Activated CD8-positive, alpha-beta memory T cell treated with anti-CD3 and anti-CD28 coated beads for 4 hours (primary cell): ENCODE data around the gene MTSS2.

Source experiments
- DNase-seq, 2 donors: peaks; one replicate each; pipeline ENCODE4 v3.0.0-alpha.2; 2020; ENCODE audit warnings: low read depth in 2 of 2

Gene MTSS2

DNA sequence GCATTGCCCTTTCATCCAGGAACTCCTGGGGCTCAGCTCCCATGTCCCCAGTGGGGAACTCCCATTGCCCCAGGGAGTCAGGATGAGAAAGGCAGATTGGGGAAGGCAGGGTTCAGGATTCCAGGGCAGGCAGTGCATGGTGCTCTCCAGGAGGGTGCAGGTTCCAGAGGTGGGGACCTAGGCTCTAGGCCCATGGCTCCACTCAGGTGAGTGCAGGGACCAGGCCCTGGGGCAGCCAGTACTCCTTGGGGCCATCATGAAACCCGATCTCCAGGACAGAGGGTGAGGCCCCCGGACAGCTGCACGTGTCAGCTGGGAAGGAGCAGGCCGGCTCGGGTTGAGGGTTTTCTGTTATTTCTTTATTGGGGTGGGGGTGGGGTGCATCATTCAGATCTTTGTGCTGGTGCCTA, 1.3 kb upstream of the MTSS2 start:
- no peak for DNase-seq

DNA sequence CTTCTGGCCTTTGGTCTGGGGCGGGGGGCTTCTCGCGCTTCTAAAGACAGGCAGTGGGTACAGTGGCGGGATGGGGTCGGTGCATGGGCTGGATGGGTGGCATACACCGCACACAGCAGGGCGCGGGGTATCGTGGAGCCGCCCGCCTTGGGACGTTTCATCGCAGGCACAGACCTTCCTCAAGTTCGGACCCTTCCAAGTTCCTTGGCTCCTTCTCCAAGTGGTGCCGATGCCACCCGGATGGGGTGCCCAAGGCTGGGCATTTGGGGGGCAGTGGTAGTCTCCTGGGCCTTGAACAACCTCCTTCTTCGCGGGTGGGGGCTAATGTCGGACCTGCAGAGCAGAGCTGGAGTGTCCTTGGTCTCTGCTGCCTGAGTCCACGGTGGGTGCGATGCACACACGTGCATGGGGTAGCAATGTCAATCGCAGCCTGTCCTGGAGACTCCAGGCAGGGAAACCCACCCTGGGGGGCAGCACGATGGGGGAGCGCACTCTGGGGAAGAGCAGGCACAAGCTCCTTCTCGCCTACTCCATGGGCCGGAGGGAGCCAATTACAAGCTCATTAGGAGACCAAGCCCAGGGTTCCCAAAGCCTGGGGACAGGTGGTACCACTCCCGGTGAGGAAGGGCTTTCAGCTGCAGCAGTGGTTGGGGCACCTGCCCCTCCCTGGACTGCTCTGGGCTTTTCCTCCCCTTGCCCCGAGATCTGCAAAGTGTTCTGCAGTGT, 686 bp upstream of the MTSS2 start:
- DNase-seq, result no peak

DNA sequence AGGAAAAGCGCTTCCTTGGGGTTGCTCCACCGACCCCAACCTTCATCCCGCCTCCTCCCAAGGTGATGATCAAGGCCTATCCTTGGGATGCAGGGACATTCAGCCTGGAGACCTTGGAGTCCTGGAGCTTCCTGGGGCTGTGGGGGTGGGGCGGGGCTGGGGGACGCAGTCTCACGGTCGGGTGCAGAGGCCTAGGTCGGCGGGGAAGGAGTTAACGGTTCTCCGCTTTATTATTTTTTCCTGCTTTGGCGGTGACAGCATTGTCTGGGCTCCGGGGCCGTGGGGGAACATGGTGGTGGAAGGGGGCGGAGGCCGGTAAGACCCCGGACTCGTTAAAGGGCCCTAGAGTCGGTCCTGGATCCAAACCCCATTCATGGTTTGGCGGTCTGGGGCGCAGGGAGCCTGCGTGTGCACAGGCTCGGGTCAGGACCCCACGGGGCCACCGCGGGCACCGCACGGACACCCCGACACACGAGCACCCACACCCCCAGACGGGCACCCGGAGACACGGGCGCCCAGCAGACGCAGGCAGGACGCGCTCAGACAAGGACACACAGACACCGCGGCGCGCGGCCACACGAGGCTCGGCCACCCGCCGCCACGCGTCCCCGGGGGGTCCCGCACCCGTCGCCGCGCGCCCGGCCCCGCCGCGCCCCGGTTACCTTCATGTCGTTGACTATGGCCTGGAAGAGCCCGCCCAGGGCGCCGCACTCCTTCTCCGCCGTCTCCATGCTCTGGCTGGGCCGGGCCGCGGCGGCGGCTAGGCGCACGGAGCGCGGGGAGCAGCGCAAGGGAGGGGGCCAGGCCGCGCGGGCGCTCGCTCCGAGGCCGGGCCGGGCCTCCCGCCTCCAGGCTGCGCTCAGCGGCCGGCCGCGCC, 554 bp downstream of the MTSS2 start:
- DNase-seq, result no peak

DNA sequence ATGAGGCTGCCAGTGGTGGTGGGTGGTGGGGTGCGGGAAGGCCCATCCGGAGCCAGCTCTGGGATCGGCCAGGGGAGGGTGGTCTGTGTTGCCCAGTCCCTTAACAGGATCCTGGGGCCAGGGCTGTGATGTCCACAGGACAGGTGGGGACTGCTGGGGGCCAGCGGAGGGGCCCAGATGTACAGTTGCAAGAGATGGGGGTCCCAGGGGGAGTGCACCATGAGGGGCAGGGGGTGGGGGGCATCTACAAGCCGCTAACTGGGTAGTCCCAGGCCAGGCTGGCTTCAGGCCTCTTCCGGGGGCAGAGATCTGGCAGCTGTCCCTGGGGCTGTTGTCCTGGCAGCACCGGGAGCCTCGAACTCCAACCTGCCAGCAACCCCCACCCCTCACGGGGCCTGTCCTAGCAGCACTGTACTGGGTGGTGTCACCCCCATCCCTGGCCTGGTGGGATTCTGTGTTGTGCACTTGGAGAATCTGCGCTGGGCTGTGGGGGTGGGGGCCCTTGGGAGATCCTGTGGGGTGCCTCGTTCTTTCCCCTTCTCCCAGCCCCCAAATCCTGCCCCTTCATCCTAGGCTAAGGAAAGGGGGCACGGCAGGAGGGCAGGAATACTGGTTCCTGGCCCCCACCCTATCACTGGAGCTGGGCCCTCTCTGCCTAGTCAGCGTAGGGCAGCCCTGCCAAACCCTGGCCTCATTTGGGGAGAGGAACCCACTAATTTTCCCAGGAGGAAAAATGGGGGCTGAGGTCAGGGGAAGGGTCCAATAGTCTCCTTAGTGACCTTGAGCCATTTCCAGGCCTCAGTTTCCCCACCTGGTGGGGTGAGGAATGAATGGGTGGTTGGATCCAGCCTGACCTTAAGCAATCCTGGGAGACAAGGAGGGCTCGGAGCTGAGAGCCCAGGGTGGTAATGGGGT, 1.4 kb downstream of the MTSS2 start:
- no peak for DNase-seq

DNA sequence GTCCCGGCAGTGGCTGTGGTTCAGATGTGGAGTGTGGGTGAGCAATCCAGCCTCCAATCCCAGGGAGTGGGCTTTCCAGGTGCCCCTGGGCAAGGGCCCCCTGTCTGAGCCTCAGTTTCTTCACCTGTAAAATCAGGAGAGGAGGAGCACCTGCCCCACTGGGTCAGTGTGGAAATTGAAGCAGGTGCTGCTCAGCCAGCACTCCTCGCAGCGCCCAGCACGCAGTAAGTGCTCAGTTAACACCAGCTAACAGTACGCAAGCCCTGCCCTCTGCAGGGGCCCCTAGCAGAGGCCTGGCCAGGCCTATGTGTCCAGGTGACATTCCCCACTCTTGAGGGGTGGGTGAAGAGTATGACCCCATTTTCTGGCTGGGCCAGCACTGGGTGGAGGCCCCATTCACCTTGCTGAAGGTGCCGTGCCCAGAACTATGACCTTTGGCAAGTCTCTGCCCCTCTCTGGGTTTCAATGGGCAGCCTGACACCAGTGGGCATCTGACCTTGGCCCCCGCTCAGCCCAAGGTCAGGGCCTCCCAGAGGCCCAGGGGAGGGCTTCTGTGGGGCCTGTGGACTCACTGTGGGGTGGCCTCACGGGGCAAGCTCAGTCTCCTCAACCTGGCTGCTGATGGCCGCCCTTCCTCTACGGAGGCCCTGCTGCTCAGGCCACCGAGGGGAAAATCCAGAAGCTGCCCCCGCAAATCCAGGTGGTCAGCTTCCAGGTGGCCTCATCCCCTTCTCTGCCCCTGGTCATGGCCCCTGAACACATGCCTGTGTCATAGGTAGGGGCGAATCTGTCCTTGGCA, 2.5 kb downstream of the MTSS2 start:
- DNase-seq, result no peak

DNA sequence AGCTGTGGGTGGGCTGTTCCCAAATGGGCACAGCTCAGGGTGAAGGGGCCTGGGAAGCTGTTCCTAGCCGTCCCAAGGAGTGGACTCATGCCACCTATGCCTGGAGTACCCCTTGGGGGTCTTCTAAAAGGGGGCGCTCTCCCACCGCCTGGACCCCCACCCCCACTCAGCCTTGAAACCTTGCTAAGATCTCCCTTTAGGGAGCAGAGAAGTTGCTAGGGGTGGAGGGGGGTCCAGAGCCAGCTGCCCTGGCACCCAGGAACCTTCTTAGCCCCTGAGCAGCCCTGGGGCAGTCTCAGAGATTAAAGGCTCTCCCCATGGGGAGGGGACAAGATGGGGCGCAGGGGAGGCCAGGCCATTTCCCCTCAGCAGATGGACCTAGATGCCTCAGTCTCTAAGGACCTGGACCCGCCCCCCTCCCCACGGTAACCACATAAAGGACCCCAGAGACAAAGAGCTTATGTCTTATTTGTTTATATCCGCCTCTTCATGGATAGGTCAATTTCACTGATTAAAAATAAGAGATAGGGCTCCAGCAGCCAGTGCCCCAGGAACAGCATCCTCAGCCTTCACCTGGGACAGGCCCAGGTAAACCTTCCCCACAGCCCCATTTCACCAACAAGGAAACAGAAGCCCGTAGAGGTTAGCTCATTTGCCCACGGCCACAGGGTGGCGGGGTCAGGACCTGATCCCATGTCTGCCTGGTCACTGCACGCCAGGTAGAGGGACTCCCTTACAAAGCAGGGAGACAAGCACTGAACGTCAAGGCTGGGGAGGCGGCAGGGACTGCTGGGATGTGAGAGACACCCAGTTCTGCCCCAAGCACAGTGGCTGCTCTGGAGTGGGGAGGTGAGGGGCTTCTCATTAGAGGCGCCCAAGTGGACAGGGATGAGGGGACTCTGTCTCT, 3.4 kb downstream of the MTSS2 start:
- DNase-seq, result no peak

DNA sequence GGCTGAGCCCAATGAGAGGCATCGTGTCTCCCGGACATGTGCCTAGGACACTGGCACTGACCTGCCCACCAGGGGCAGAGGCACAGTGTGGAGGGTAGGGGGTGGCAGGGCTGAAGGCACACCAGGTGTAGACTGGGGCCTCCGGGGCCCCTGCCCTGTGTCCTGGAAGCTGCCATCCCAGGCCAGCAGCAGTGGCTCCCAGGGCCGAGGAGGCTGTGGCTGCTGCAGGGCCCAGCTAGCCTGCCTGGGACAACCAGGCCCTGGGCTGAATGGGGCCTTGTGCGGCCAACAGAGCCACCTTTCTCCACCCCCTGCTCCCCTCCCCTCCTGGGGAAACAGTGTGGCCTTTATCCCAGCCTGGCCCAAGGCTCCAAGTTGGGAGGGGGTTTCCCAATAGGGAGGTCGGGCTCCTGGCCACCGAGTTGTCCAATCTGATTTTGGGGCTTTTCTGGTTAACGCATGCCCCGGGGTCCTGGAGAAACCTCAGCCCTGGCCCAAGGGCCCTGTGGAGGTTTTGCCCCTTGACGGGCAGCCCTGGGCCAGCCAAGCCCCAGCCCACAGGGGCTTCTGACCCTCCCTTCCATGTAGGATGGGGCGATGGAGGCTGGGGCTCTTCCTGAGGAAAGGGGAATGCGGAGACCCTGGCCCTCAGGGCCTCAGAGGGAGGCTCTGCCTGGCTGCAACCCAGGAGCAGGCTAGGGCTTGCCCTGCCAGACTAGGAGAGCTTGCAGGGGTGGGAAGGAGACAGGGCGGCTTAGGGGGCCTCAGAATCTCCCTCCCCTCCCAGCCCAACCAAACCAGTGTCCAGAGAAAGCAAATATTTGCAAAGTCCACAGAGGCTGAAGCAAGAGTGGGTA, 4.2 kb downstream of the MTSS2 start:
- DNase-seq, result no peak

DNA sequence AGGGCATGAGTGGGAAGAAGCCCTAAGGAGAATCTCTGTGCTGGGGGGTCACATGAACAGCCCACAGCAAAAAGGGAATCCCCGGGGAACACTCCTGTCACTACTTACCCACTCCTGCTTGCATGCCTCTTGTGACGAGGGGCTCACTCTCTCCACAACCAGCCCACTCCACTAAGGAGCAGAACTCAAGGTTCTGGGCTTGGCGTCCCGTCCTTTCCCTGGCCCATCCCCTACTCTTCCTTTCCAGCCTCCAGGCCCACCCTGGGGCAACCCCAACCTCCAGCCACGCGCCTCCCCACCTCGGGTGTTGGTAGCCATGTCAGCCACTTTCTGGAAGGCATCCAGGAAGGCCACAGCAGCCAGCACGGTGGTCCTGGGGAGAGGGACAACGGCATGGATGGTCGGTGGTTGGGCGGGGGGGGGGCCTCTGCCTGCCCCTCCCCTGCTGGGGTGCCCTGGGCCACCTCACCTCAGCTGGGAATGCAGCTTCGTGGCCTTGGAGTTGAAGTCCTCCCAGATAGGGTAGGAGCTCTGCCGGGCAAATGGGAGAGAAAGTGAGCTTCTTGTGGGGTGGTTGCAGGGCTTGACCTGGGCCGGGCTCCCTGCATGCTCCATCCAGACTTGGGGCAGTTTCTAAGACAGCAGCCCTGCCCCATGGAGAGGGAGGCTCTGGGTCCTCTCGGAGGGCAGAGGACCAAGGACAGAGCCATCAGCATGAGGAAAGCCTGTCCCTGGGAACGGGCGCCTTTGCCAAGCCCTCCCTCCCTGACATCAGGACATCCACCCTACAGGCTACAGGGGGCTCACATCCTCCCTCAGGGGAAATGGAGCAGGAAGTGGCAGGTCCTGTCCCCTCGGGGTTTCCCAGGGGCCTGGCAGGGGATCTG, 5.1 kb downstream of the MTSS2 start:
- DNase-seq, result no peak

DNA sequence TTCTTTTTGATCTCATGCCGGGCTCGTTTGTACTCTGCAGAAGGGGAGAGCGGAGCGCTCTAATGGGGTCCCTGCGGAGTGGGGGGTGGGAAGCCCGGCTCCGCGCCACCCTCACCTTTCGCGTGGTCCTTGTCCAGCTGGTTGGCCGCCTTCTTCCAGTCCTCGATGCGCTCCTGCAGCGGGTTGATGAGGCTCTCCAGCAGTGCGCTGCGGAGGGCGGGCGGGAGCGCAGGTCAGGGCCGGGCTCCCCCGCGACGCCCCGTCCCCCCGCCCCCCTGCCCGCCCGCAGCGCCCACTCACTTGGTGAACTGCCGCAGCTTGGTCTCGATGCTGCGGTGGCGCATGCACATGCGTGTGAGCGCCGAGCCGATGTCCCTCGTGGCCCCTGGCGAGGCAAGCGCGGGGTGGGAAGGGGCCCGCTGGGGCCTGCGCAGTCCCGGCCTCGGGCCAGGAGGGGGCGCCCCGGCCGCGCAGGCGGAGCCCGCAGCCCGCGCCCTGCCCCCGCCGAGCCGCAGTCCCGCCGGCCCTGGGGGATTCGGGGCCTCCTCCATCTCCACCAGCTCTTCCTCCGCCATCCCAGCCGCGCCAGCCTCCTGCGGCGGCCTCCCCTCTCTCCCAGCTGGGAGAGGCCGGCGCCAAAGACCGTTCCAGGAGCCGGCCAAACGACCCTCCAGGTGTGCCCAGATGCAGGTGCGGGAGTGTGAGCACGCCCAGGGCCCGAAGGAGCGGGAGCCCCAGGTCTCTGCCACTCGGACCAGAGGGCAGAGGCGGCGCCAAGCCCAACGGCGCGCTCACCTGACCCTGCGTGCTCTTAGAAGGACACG, 6.0 kb downstream of the MTSS2 start:
- DNase-seq, result no peak

DNA sequence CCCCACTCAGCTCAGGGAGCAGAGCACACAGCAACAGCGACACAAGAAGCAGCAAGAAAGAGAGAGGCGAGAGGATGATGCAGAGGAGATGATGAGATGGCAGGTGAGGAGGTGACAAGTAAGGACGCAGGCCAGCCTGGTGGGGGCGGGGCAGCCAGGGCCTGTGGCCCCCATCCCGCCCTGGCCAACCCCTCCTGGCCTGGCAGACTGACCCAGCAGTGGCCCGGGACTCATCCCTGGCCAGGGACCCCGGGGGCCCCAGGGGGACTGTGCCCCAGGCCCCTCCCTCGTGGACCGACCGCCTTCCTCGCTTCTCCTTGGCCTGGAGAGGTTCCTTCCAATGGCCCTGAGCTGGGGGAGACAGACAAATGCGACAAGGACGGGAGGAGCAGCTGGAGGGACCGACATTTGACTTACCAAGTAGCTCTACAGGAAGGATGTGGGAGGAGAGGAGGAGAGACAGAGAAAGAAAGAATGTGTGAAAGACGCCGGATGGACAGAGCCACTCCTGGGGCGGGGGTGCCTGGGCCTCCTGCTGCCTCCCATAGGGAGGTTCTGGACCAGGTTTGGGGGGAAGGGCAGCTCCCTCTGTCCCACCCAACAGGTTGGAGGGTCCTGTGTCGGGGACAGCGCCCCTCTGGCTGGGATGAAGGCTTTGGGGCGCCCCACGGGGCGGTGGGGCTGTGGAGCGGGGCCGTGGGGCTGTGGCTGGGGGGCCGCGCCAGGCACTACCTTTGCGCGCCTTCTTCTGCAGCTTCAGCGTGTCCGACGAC, 6.8 kb downstream of the MTSS2 start:
- DNase-seq, result no peak

DNA sequence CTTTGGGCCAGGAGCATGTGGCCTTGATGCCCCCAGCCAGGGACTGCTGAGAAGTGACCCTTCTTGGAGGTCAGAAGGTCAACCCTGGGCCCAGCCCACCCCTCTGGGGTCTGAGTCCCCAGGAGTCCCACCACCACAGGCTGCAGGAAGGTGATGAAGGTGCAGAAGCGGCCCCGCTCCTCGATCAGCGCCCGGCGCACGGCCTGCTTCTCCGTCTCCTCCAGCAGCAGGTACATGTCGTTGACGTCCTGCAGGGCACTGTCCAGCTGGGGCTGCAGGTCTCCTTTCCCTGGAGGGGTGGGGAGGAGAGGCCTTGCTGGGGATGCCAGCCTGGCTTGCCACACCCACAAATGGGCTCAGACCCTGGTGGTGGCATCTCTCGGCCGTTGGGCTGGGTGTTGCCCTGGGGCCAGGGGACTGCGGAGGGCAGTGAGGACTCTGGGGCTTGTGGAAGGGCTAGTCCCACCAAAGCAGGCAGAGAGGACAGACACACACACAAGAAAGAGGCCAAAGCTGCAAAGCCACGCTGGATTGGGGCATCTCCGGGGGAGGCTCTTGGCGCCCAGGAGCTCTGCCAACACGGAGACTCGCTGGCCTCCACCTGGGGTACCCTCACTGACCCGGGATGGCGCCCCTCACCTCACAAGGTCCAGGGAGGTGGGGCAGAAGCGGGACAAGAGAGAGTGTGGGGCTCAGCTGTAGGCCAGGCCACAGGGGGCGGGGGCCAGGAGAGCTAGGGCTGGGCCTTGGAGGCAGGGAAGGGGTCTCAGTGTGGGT, 7.5 kb downstream of the MTSS2 start:
- no peak for DNase-seq

DNA sequence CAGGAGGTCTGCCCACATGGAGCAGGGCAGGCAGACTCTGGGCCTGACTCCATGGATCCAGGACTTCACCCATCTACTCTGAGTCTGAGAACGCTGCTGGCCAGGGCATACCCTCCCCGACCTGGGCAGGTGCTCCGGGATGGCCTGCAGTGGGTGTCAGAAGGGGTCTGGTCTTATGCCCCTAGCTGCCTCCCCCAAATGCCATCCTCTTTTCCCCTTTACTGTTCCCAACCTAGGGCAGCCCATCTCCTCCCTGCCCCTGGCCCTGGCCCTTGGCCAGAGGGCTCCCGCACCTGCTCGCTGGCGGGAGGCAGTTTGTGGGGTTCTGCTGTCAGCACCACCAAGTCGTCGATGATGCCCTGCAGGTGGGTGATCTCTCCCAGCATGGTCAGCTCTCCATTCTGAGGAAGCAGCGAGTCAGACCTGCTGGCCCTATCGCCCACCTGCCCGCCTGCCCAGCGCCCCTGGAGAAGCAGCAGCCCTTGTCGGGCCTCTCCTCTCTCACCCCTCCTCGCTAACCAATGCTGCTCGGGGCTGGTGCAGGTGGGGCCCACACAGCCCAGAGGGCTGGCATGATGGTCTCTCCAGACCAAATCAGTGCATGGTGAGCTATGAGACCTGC, 8.2 kb downstream of the MTSS2 start:
- DNase-seq, result no peak

DNA sequence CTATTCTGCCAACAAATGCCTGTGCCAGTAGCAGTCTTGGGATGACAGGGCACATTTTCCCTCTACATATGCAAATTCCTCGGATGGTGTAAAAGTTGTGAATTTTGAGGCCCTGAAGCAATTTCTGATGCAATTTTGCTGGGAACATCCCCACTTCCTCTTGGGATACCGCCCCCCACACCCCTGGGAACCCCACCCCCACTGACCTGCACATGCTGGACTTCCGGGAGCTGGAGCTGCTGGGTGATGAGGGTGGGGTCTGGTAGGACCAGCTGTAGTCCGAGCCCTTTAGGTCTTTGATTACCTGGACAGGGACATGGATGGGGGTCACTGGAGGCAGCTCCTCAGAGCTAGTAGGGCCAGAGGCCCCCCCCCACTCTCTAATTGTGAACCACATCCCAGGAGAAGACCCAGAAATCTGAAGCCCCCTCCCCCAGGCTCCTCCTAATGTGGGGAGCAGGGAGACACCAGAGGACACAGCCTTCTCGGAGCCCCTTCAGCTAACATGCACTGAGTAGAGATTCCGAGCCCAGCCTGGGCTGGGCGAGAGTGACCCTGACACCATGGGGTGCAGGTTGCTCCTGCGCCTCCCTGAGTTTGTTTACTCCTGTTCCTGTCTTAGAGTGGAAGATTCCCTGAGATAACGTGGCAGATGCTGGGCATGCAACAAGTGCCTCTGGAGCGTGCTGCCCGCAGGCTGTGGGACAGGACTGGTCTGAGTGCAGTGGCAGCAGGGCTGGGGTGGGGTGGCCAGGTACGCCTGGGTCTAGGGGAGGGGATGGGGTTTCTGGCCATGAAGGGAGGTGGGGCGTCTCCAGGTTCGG, 9.0 kb downstream of the MTSS2 start:
- no peak for DNase-seq

DNA sequence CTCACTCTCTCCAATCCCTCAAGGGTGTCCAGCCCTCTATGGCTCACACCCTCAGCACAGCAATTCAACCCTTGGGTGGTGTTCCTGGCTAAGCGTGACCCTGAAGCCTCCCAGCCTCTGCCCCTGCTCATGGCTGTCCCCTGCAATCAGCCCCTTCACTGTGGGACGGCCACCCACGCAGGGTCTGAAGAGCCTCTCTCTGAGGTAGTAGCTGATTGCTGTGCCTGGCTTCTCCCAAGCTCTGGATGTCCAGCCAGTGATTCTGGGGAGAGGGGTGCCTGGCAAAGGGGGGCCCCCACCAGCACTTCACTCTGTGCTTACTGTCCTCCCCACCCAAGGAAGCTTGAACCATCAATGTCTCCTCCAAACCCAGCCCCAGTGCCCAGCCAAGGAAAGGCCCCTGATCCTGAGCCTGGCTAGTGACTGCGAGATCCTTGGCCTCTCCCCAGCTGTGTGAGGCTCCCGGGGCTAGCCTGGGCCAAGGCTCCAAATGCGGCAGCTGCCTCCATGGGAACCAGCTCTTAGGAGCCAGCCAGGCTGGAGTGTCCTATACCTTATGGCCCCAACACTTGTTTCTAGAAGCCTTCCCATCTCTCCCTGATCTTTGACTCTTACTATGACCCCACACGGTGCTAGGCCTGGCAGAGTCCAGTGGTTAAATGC, 9.9 kb downstream of the MTSS2 start:
- DNase-seq, result no peak
